ENCODE results near the gene GABBR2. TPM values are rescaled to one million over a fixed set of nuclear protein-coding genes. Genes with fewer than 3 reads are reported as not detected.

GABBR2 gene
- total and polyA plus RNA-seq, 2 experiments from 2014 or later, result 0.89 to 1.3 TPM

DNA sequence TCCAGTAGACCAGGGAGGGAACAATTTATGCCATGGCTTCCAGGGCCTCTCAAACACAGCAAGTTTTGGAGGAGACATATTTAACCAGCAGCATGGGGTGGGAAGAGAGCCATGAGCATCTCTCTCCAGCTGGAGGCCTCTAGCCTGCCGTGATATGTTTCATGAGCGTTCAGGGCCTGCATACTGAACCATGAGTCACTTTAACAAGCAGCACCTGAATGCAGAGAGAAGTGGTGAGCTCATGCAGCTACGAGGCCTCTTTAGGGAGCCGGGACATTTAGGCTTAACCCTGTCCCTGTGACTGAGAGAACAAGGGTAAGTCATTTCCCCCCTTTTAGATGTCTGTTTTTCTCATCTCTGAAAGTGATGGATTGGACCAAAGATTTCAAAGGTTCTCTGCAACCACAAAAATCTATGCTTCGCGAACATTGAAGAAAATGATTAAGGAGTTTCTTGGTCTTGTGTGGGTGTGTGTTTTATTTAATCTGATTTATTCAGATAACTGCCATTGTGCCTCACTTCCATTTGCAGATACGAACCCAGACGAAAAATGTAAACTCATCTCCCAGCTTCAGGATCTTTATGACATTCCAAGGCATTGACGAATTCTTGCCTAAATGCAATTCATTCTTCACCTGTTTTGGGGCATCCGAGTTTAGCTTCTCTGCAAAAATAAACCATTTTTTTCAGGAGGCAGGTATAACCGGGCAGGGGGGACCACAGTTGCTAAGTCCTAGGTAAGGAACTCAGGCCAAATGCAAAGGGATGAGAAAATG is 157.0 kb downstream of the GABBR2 start (continued):
- no peak for TF ChIP-seq ZNF462 (CRISPR knock-in tag; IDR thresholded peaks at IDR 0.05)
- TF ChIP-seq ETS1 (IDR thresholded peaks at IDR 0.05), result no peak
- TF ChIP-seq NANOG (IDR thresholded peaks at IDR 0.05; ENCODE audit: borderline replicate concordance), result no peak
- no peak for TF ChIP-seq CREB1 (CRISPR knock-in tag; IDR thresholded peaks at IDR 0.05; ENCODE audit: low read depth)
- TF ChIP-seq ZNF114 (CRISPR knock-in tag; IDR thresholded peaks at IDR 0.05), result no peak
- no peak for TF ChIP-seq JUNB (IDR thresholded peaks at IDR 0.05; ENCODE audit: unreplicated experiment)
- no peak for TF ChIP-seq CTCF (conservative IDR thresholded peaks at IDR 0.05; ENCODE audit: low read depth in 2 of 2)
- TF ChIP-seq EZH2 (IDR thresholded peaks at IDR 0.05; ENCODE audit: low read depth, unreplicated experiment), result no peak
- TF ChIP-seq ZNF331 (CRISPR knock-in tag; IDR thresholded peaks at IDR 0.05; ENCODE audit: low read depth), result no peak

Data from GM23338 (cell line).